Neuron (in vitro differentiated cells): ENCODE data around the gene TBCE.

Source experiments
- H2AFZ ChIP-seq: one replicate; pipeline ENCODE4 v1.6.1; 2013; ENCODE audit warnings: low read depth, mild to moderate bottlenecking, inconsistent platforms, low read length, moderate library complexity
- H3K27me3 ChIP-seq: one replicate; pipeline ENCODE4 v1.6.1; 2013; ENCODE audit warnings: low read length; ENCODE audit not compliant: insufficient read depth
- H3K36me3 ChIP-seq: one replicate; pipeline ENCODE4 v1.6.1; 2013; ENCODE audit warnings: low read length; ENCODE audit not compliant: insufficient read depth
- H3K4me1 ChIP-seq: one replicate; pipeline ENCODE4 v1.6.1; 2013; ENCODE audit warnings: low read length; ENCODE audit not compliant: insufficient read depth
- H3K4me3 ChIP-seq: 2 replicates; pipeline ENCODE4 v1.5.1; 2013; ENCODE audit warnings: mild to moderate bottlenecking, low read length, moderate library complexity
- H3K9me3 ChIP-seq: one replicate; pipeline ENCODE4 v1.6.1; 2013; ENCODE audit warnings: low read length

TBCE gene

DNA sequence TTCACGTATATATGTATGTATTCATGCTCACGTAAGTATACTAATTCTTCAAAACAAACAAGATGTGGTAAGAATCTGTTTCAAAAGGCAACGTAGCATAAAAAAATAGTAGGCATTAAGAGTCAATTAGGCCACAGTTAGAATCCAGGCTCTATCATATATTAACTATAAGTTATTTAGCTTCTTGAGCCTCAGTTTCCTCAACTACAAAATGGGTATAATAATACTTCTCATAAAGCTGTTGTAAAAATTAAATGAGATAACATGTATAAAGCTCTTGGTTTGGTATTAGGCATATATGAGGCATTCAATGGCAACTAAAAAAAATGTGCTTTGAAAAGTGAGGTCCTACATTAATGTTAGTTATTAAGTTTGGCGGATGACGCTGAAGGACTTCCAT lies 127.8 kb downstream of the TBCE start:
- Histone ChIP-seq H3K9me3 (no peaks in the 10 kb centered on the region), H3K36me3 (peaks cover 45% of the 10 kb centered on the region), H3K4me1 (no peaks in the 10 kb centered on the region), H3K4me3 (no peak overlapping the region), H2AFZ (no peak overlapping the region), H3K27me3 (no peaks in the 10 kb centered on the region)

GRCh38 chr1:235495551-235495950 lies 128.3 kb downstream of the TBCE start:
- Histone ChIP-seq H3K4me1 (no peaks in the 10 kb centered on the region), H3K9me3 (no peaks in the 10 kb centered on the region), H3K27me3 (no peaks in the 10 kb centered on the region), H3K4me3 (no peak overlapping the region), H2AFZ (no peak overlapping the region), H3K36me3 (peaks cover 43% of the 10 kb centered on the region)

DNA sequence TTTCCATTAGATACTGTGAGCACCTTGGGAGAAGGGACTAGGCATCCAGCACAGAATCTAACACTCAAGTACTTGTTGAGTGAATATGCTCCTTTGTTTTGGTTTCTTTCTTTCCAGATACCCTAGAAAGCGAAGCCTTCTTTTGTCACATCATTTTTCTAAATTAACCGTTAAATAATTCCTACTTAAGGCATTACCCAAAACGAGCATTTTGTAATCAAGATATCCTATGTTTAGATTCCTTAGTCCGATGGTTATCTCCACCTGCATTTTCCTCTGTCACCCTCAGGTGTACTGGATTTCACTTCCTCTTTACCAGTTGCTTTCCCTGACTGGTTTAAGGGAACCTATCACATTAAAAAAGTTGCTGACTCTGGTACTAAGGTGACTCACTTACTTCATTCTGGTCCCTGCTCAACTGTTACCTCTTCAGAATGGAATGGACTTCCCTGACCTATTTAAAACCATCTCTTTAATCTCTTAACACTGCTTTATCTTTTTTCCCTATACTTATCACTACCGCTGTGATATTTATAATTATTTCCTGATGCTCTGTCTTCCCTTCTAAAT lies 133.8 kb downstream of the TBCE start:
- no peak overlapping the region for H3K4me3 ChIP-seq
- no peaks in the 10 kb centered on the region for H3K36me3 ChIP-seq
- H3K9me3 ChIP-seq, result no peaks in the 10 kb centered on the region
- H3K27me3 ChIP-seq, result no peaks in the 10 kb centered on the region
- peaks cover 9% of the 10 kb centered on the region for H3K4me1 ChIP-seq
- no peak overlapping the region for H2AFZ ChIP-seq
